ENCODE results near the gene PPIL4. TPM values are rescaled to one million over a fixed set of nuclear protein-coding genes. Genes with fewer than 3 reads are reported as not detected.

Gene PPIL4
- total and polyA plus RNA-seq, 4 experiments from 2014 or later, result 10.0 to 35.7 (median 23.8) TPM

DNA sequence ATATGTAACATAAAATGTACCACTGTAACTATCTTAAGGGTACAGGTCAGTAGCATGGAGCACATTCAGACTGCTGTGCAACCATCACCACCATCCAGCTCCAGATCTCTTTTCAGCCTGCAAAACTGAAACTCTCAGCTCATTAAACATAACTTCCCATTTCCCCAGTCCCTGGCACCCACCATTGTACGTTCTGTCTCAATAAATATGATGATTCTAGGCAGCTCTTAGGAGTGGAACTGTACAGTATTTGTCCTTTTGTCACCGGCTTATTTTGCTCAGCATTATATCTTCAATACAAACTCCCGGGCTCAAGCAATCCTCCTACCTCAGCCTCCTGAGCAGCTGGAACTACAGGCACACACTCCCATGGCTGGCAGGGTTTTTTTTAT, 62.5 kb downstream of the PPIL4 start:
- no peaks in the 10 kb centered on the region for H3K27me3 Mint-ChIP-seq
- CTCF ChIA-PET (ENCODE audit: partially characterized antibody), result interaction anchor here (1.0 to 2.3 kb wide), 7 partner anchors 16 to 453 kb away, joined by 3 to 11 read pairs (median 4); partner anchors contain the start of gene PPIL4
- H3K9me3 Mint-ChIP-seq, result no peaks in the 10 kb centered on the region
- peak overlapping the region; percentile 98 to 100 (median 100) for H3K27ac Mint-ChIP-seq
- no peak for DNase-seq
- intact Hi-C loops (cut with micrococcal nuclease), result no loop called here
- peak overlapping the region; percentile 90 to 98 (median 94) for H3K4me3 Mint-ChIP-seq
- Histone ChIP-seq H3K4me1 (ENCODE audit: insufficient read depth, low read length) (peaks cover 49% of the 10 kb centered on the region), H3K9me3 (ENCODE audit: control insufficient read depth in 1 of 2, low read length in 2 of 2) (no peaks in the 10 kb centered on the region), H3K4me3 (ENCODE audit: low read length in 2 of 2) (peak overlapping the region; percentile 76 to 82), H3K27ac (ENCODE audit: low read depth, low read length) (peak overlapping the region; percentile 99), H3K27me3 (ENCODE audit: insufficient read depth, low read length) (no peaks in the 10 kb centered on the region), H3K36me3 (ENCODE audit: insufficient read depth, low read length) (no peaks in the 10 kb centered on the region)
- peaks cover 38 to 86% (median 48%) of the 10 kb centered on the region in 4 donors for H3K4me1 Mint-ChIP-seq
- H3K36me3 Mint-ChIP-seq, result peaks cover 10 to 51% of the 10 kb centered on the region in 2 donors
- POLR2A ChIA-PET (ENCODE audit: partially characterized antibody), result interaction anchor here (0.6 to 2.6 kb wide), 11 partner anchors 15 to 417 kb away, joined by 3 to 10 read pairs (median 4); no protein-coding TSS in a partner anchor

GRCh38 chr6:149482545-149483333, 63.1 kb downstream of the PPIL4 start:
- intact Hi-C loops (cut with micrococcal nuclease), result no loop called here
- Histone ChIP-seq H3K9me3 (ENCODE audit: control insufficient read depth in 1 of 2, low read length in 2 of 2) (no peaks in the 10 kb centered on the region), H3K27ac (ENCODE audit: low read depth, low read length) (peak overlapping the region; percentile 99), H3K4me3 (ENCODE audit: low read length in 2 of 2) (peak overlapping the region; percentile 54 to 82), H3K4me1 (ENCODE audit: insufficient read depth, low read length) (peaks cover 54% of the 10 kb centered on the region), H3K27me3 (ENCODE audit: insufficient read depth, low read length) (no peaks in the 10 kb centered on the region), H3K36me3 (ENCODE audit: insufficient read depth, low read length) (no peaks in the 10 kb centered on the region)
- Mint-ChIP-seq H3K36me3 (peaks cover 10 to 51% of the 10 kb centered on the region in 2 donors), H3K4me3 (peak overlapping the region; percentile 90 to 98 (median 94)), H3K4me1 (peaks cover 40 to 82% (median 51%) of the 10 kb centered on the region in 4 donors), H3K27me3 (no peaks in the 10 kb centered on the region), H3K9me3 (no peaks in the 10 kb centered on the region), H3K27ac (peak overlapping the region; percentile 98 to 100 (median 100))
- CTCF ChIA-PET (ENCODE audit: partially characterized antibody), result interaction anchor here (1.0 to 2.0 kb wide), 4 partner anchors 24 to 453 kb away, joined by 3 to 5 read pairs (median 4); partner anchors contain the start of gene PPIL4
- POLR2A ChIA-PET (ENCODE audit: partially characterized antibody), result interaction anchor here (0.6 to 2.6 kb wide), 9 partner anchors 16 to 416 kb away, joined by 3 to 7 read pairs (median 4); no protein-coding TSS in a partner anchor
- DNase-seq, result peak in 1 of 5 donors; percentile 40

DNA sequence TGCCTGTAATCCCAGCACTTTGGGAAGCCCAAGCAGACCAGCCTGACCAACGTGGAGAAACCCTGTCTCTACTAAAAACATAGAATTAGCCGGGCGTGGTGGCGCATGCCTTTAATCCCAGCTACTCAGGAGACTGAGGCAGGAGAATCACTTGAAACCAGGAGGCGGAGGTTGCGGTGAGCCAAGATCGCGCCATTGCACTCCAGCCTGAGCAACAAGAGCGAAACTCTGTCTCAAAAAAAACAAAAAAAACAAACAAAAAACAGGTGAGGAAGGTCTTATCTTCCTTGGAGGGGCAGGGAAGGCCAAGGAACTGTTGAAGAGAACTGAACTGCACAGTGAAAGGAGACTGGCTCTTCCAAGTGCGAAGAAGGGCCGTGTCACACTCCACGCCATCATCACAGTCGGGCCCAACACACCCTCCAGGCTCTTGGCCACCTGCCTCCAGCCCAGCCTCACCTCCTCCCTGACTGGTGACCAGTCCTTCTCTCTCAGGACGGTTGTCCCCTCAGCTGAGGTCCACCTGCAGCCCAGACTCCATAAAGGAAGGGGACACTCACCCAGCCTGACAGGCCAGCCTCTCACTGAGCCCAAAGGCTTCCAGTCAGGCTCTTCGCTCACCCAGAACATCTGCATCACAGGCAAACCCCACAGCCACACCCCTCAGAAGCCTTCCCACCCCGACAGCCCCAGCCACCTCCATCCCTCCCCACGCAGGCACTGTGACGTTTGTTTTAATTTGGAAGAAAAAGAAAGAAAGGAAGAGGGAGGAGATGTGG, 65.2 kb downstream of the PPIL4 start:
- peaks cover 10 to 62% of the 10 kb centered on the region in 2 donors for H3K36me3 Mint-ChIP-seq
- Histone ChIP-seq H3K27ac (ENCODE audit: low read depth, low read length) (peak overlapping the region; percentile 99), H3K36me3 (ENCODE audit: insufficient read depth, low read length) (no peaks in the 10 kb centered on the region), H3K4me1 (ENCODE audit: insufficient read depth, low read length) (peaks cover 65% of the 10 kb centered on the region), H3K27me3 (ENCODE audit: insufficient read depth, low read length) (no peaks in the 10 kb centered on the region), H3K4me3 (ENCODE audit: low read length in 2 of 2) (peak overlapping the region; percentile 54 to 82), H3K9me3 (ENCODE audit: control insufficient read depth in 1 of 2, low read length in 2 of 2) (no peaks in the 10 kb centered on the region)
- peak overlapping the region; percentile 90 to 98 (median 94) for H3K4me3 Mint-ChIP-seq
- ChIA-PET POLR2A (ENCODE audit: partially characterized antibody) (interaction anchor here (1.1 to 1.7 kb wide), 2 partner anchors 26 to 65 kb away, joined by 3 to 5 read pairs; partner anchors contain the start of gene PPIL4), CTCF (ENCODE audit: partially characterized antibody) (interaction anchor here (1.1 to 1.9 kb wide), 4 partner anchors 9 to 452 kb away, joined by 3 to 5 read pairs (median 4); no protein-coding TSS in a partner anchor)
- peaks cover 47 to 92% (median 62%) of the 10 kb centered on the region in 4 donors for H3K4me1 Mint-ChIP-seq
- intact Hi-C loops (cut with micrococcal nuclease), result no loop called here
- H3K27me3 Mint-ChIP-seq, result no peaks in the 10 kb centered on the region
- H3K27ac Mint-ChIP-seq, result peak overlapping the region; percentile 98 to 100 (median 100)
- DNase-seq, result peak; percentile 67 to 84 (median 70)
- H3K9me3 Mint-ChIP-seq, result peaks cover 0 to 2% (median 0%) of the 10 kb centered on the region in 8 donors

- intact Hi-C loops (cut with micrococcal nuclease), result no loop called here
- DNase-seq, result no peak
- Mint-ChIP-seq H3K27me3 (no peaks in the 10 kb centered on the region), H3K4me1 (peaks cover 40 to 87% (median 63%) of the 10 kb centered on the region in 4 donors), H3K9me3 (peaks cover 0 to 2% (median 0%) of the 10 kb centered on the region in 8 donors), H3K4me3 (peak overlapping the region; percentile 51 to 98 (median 94)), H3K36me3 (peaks cover 12 to 60% of the 10 kb centered on the region in 2 donors), H3K27ac (peak overlapping the region; percentile 80 to 100 (median 98))
- Histone ChIP-seq H3K4me1 (ENCODE audit: insufficient read depth, low read length) (peaks cover 76% of the 10 kb centered on the region), H3K27me3 (ENCODE audit: insufficient read depth, low read length) (no peaks in the 10 kb centered on the region), H3K9me3 (ENCODE audit: control insufficient read depth in 1 of 2, low read length in 2 of 2) (no peaks in the 10 kb centered on the region), H3K27ac (ENCODE audit: low read depth, low read length) (peak overlapping the region; percentile 99), H3K36me3 (ENCODE audit: insufficient read depth, low read length) (peaks cover 3% of the 10 kb centered on the region), H3K4me3 (ENCODE audit: low read length in 2 of 2) (no peak overlapping the region)
- CTCF ChIA-PET (ENCODE audit: partially characterized antibody), result interaction anchor here (0.7 to 1.9 kb wide), 3 partner anchors 31 to 450 kb away, joined by 3 to 5 read pairs (median 5); no protein-coding TSS in a partner anchor
- POLR2A ChIA-PET (ENCODE audit: partially characterized antibody), result interaction anchor here (1.5 to 1.7 kb wide), 2 partner anchors 11 to 67 kb away, joined by 4 to 5 read pairs; partner anchors contain the start of gene PPIL4
These were observed 67.1 kb downstream of the PPIL4 start for GRCh38 chr6:149478631-149479314.

GRCh38 chr6:149477544-149477943, 68.3 kb downstream of the PPIL4 start:
- Histone ChIP-seq H3K4me3 (ENCODE audit: low read length in 2 of 2) (no peak overlapping the region), H3K27me3 (ENCODE audit: insufficient read depth, low read length) (no peaks in the 10 kb centered on the region), H3K4me1 (ENCODE audit: insufficient read depth, low read length) (peaks cover 88% of the 10 kb centered on the region), H3K9me3 (ENCODE audit: control insufficient read depth in 1 of 2, low read length in 2 of 2) (no peaks in the 10 kb centered on the region), H3K27ac (ENCODE audit: low read depth, low read length) (peak overlapping the region; percentile 19), H3K36me3 (ENCODE audit: insufficient read depth, low read length) (peaks cover 6% of the 10 kb centered on the region)
- ChIA-PET CTCF (ENCODE audit: partially characterized antibody) (no interaction called here), POLR2A (ENCODE audit: partially characterized antibody) (no interaction called here)
- Mint-ChIP-seq H3K27me3 (no peaks in the 10 kb centered on the region), H3K9me3 (peaks cover 0 to 2% (median 0%) of the 10 kb centered on the region in 8 donors), H3K36me3 (peaks cover 23 to 65% of the 10 kb centered on the region in 2 donors), H3K27ac (peak overlapping the region; percentile 68 to 94 (median 77)), H3K4me3 (peak overlapping the region in 7 of 8 donors; percentile 13 to 68 (median 26)), H3K4me1 (peaks cover 49 to 90% (median 73%) of the 10 kb centered on the region in 4 donors)
- intact Hi-C loops (cut with micrococcal nuclease), result no loop called here
- no peak for DNase-seq

GRCh38 chr6:149476789-149477455, 68.9 kb downstream of the PPIL4 start:
- Histone ChIP-seq H3K4me3 (ENCODE audit: low read length in 2 of 2) (no peak overlapping the region), H3K9me3 (ENCODE audit: control insufficient read depth in 1 of 2, low read length in 2 of 2) (no peaks in the 10 kb centered on the region), H3K27ac (ENCODE audit: low read depth, low read length) (peak overlapping the region; percentile 19), H3K36me3 (ENCODE audit: insufficient read depth, low read length) (peaks cover 6% of the 10 kb centered on the region), H3K4me1 (ENCODE audit: insufficient read depth, low read length) (peaks cover 94% of the 10 kb centered on the region), H3K27me3 (ENCODE audit: insufficient read depth, low read length) (no peaks in the 10 kb centered on the region)
- ChIA-PET CTCF (ENCODE audit: partially characterized antibody) (no interaction called here), POLR2A (ENCODE audit: partially characterized antibody) (interaction anchor here (0.6 kb wide), 1 partner anchor 40 kb away, joined by 3 read pairs; no protein-coding TSS in a partner anchor)
- DNase-seq, result no peak
- H3K27ac Mint-ChIP-seq, result peak overlapping the region; percentile 35 to 94 (median 77)
- peaks cover 26 to 65% of the 10 kb centered on the region in 2 donors for H3K36me3 Mint-ChIP-seq
- H3K4me3 Mint-ChIP-seq, result peak overlapping the region in 6 of 8 donors; percentile 9 to 68 (median 56)
- intact Hi-C loops (cut with micrococcal nuclease), result no loop called here
- no peaks in the 10 kb centered on the region for H3K27me3 Mint-ChIP-seq
- H3K9me3 Mint-ChIP-seq, result peaks cover 0 to 2% (median 0%) of the 10 kb centered on the region in 8 donors
- H3K4me1 Mint-ChIP-seq, result peaks cover 55 to 93% (median 76%) of the 10 kb centered on the region in 4 donors

Measured in CD4-positive, alpha-beta memory T cell (primary cell).